Measurements from ENCODE around the gene PPARGC1A. TPM values are rescaled to one million over a fixed set of nuclear protein-coding genes. Genes with fewer than 3 reads are reported as not detected.

The PPARGC1A gene
- total and polyA plus RNA-seq, 10 of the 15 experiments (the other 5 are each of a cell fraction or from before 2014, with no cell fraction given) = 0.01 to 0.05 (median 0.04) TPM; not detected in 7

GRCh38 chr4:23779839-23780238 lies 110.0 kb downstream of the PPARGC1A start:
- POLR2A ChIA-PET = no interaction called here
- Histone ChIP-seq H3K4me2 (ENCODE audit: control insufficient read depth, insufficient read depth) (no peak overlapping the region), H2AFZ (ENCODE audit: control insufficient read depth, low read depth, low read length) (no peak overlapping the region), H4K20me1 (ENCODE audit: control insufficient read depth, insufficient read depth) (no peaks in the 10 kb centered on the region), H3K27me3 (replicated peaks in 1 of 2; ENCODE audit: control insufficient read depth in 2 of 2, insufficient read depth in 2 of 2, low read length in 1 of 2) (no peaks in the 10 kb centered on the region), H3K36me3 (ENCODE audit: control insufficient read depth in 2 of 2, insufficient read depth in 2 of 2, low read length in 1 of 2) (no peaks in the 10 kb centered on the region), H3K79me2 (ENCODE audit: control insufficient read depth, insufficient read depth, low read length) (no peaks in the 10 kb centered on the region), H3K9me3 (replicated peaks; ENCODE audit: control insufficient read depth, insufficient read depth, low read length) (no peaks in the 10 kb centered on the region), H3K4me3 (no peak overlapping the region), H3K4me1 (ENCODE audit: control insufficient read depth, insufficient read depth, low read length) (no peaks in the 10 kb centered on the region), H3K27ac (ENCODE audit: control insufficient read depth, insufficient read depth) (no peak overlapping the region), H3K9ac (ENCODE audit: control insufficient read depth, insufficient read depth, low read length) (no peak overlapping the region)
- ATAC-seq (no peak), FAIRE-seq (no peak), DNase-seq (ENCODE audit: low read depth, low spot score) (no peak)
- RAD21 ChIA-PET (ENCODE audit: unreplicated experiment) = no interaction called here
- no TSS peak for BruUV-seq (replicated peaks)
- SMC1A ChIA-PET (ENCODE audit: uncharacterized antibody, unreplicated experiment) = no interaction called here
- in situ Hi-C loops (cut with MboI) (no loop called here), intact Hi-C loops (cut with micrococcal nuclease; ENCODE audit: unreplicated experiment) (no loop called here)
- CTCF ChIA-PET = no interaction called here
- TF ChIP-seq TARDBP (IDR thresholded peaks at IDR 0.05; ENCODE audit: borderline replicate concordance) (no peak), SMAD1 (IDR thresholded peaks at IDR 0.05; ENCODE audit: low read depth, partially characterized antibody) (no peak), E2F4 (IDR thresholded peaks at IDR 0.05; ENCODE audit: low read depth, low read length) (no peak), MXI1 (IDR thresholded peaks at IDR 0.05; ENCODE audit: low read depth, low read length) (no peak), NR2F1 (conservative IDR thresholded peaks at IDR 0.05) (no peak), NFYB (IDR thresholded peaks at IDR 0.05; ENCODE audit: insufficient read depth, low read depth, low read length) (no peak), ZNF217 (IDR thresholded peaks at IDR 0.05) (no peak), CREM (IDR thresholded peaks at IDR 0.05; ENCODE audit: low read depth) (no peak), CBFB (IDR thresholded peaks at IDR 0.05; ENCODE audit: low read depth) (no peak), JUND (IDR thresholded peaks at IDR 0.05; ENCODE audit: low read depth, low read length) (no peak), ATF2 (IDR thresholded peaks at IDR 0.05; ENCODE audit: low read length) (no peak), ASH2L (IDR thresholded peaks at IDR 0.05; ENCODE audit: borderline replicate concordance, low read depth) (no peak), SUPT20H (IDR thresholded peaks at IDR 0.05; ENCODE audit: borderline replicate concordance, control insufficient read depth, low read depth, low read length) (no peak), TAF1 (IDR thresholded peaks at IDR 0.05; ENCODE audit: borderline replicate concordance, low read depth, low read length) (no peak), KAT2A (conservative IDR thresholded peaks at IDR 0.05; ENCODE audit: control insufficient read depth, low read depth, low read length) (no peak)
- 42% methylated on average over 7 of the region's 7 CpGs for WGBS (ENCODE audit: insufficient coverage, insufficient replicate concordance, low lambda C conversion rate, missing lambda C conversion rate)
